Neuron (in vitro differentiated cells): ENCODE results near the gene BFAR.
A peak's percentile ranks its signal among the peaks of the same experiment; 100 is the strongest.
"Not testable (repeated sequence)": the region's sequence is repeated elsewhere in the genome, so short reads cannot be mapped to it uniquely, and the experiment has no call there.

Source experiments
- H2AFZ ChIP-seq: one replicate; pipeline ENCODE4 v1.6.1; 2013; ENCODE audit warnings: low read depth, mild to moderate bottlenecking, inconsistent platforms, low read length, moderate library complexity
- H3K27me3 ChIP-seq: one replicate; pipeline ENCODE4 v1.6.1; 2013; ENCODE audit warnings: low read length; ENCODE audit not compliant: insufficient read depth
- H3K36me3 ChIP-seq: one replicate; pipeline ENCODE4 v1.6.1; 2013; ENCODE audit warnings: low read length; ENCODE audit not compliant: insufficient read depth
- H3K4me1 ChIP-seq: one replicate; pipeline ENCODE4 v1.6.1; 2013; ENCODE audit warnings: low read length; ENCODE audit not compliant: insufficient read depth
- H3K4me3 ChIP-seq: 2 replicates; pipeline ENCODE4 v1.5.1; 2013; ENCODE audit warnings: mild to moderate bottlenecking, low read length, moderate library complexity
- H3K9me3 ChIP-seq: one replicate; pipeline ENCODE4 v1.6.1; 2013; ENCODE audit warnings: low read length

Gene BFAR

DNA sequence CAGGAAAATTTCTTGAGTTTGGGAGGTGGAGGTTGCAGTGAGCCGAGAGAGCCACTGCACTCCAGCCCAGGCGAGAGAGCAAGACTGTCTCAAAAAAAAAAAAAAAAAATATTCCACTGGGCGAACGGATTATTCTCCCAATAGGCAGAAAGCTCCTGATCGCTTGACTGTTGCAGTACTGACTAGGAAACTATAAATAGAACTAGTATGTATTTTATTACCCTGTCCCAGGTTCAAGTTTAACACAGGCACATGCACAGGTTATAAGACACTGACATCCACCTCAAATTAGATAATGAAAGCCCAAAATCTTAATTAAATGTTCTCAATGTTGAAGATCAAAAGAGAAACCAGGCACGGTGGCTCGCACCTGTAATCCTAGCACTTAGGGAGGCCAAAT is 14.2 kb upstream of the BFAR start:
- Histone ChIP-seq H2AFZ (no peak overlapping the region), H3K36me3 (peaks cover 67% of the 10 kb centered on the region), H3K4me1 (no peaks in the 10 kb centered on the region), H3K27me3 (no peaks in the 10 kb centered on the region), H3K4me3 (no peak overlapping the region), H3K9me3 (no peaks in the 10 kb centered on the region)

DNA sequence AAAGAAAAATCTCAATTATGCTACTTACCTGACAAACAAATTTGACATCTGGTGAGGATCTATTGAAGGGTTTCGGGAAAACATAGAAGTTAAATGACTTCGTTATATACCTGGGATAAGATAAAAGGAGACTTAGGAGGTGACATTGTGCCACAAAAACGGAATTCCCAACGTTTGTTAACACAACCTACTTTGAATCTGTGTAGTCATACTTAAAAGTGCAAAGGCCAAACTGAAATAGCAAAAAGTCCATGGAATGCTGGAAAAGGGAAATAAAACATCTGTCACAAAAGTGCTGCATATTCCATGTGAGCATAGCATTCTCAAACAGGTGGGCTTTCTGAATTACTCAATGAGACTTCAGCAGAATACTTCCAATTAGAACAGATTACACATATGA is 5.7 kb upstream of the BFAR start:
- H3K9me3 ChIP-seq = no peaks in the 10 kb centered on the region
- H3K36me3 ChIP-seq = peaks cover 44% of the 10 kb centered on the region
- peaks cover 15% of the 10 kb centered on the region for H3K4me1 ChIP-seq
- H3K4me3 ChIP-seq = no peak overlapping the region
- H3K27me3 ChIP-seq = no peaks in the 10 kb centered on the region
- no peak overlapping the region for H2AFZ ChIP-seq

DNA sequence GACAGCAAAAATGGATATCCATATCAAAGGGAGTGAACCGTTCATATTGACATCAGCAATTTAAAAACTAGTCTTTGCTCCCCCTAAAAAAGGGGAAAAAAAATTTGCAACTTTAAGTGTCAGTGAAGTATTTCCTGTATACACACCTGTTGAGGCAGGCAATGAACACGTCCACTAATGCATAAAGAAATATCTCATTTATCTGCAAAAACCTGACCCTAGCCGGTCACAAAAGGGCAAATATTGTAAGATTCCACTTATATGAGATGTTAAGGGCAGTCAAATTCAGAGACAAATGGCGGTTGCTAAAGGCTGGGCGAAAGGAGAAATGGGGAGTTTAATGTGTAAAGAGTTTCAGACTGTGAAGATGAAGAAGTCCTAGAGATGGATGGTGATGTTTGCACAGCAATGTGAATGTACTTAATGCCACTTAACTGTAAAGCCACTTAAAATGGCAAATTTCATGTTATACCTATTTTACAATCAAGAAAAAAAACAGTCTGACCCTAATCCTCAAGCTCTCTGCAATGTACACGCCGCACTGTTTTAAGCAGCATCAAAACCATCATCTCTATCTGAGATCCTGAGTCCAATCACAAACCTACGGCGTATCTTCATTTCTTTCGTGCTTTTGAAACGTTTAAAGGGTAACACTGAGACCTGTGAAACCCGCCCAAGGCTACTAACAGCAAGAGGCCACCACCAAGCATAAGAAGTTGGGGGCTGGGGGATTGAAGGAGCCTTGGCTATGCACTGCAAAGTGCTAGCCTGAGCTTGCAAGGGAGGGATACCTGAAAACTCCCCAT is 3.7 kb upstream of the BFAR start:
- H3K27me3 ChIP-seq = no peaks in the 10 kb centered on the region
- peak overlapping the region; percentile 11 for H2AFZ ChIP-seq
- peak overlapping the region; percentile 94 for H3K4me3 ChIP-seq
- H3K36me3 ChIP-seq = peaks cover 33% of the 10 kb centered on the region
- H3K9me3 ChIP-seq = no peaks in the 10 kb centered on the region
- peaks cover 17% of the 10 kb centered on the region for H3K4me1 ChIP-seq

DNA sequence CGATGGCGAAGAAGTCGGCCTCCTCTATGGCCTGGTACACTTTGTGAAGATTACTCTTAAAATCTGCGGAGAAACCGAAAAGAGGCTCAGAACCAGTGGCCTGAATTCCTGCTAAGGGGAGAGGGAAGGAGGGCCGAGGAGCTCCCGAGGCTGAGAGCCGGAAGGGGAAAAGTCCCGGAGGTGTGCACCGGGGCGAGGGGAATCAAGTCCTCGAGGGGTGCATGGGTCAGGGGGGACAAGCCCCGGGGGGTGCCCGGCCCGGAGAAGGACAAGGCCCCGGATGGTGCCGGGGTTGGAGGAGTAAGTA is 3.2 kb upstream of the BFAR start:
- peaks cover 28% of the 10 kb centered on the region for H3K36me3 ChIP-seq
- peak overlapping the region; percentile 11 for H2AFZ ChIP-seq
- H3K9me3 ChIP-seq = no peaks in the 10 kb centered on the region
- H3K4me3 ChIP-seq = peak overlapping the region; percentile 94
- H3K4me1 ChIP-seq = peaks cover 22% of the 10 kb centered on the region
- H3K27me3 ChIP-seq = no peaks in the 10 kb centered on the region

DNA sequence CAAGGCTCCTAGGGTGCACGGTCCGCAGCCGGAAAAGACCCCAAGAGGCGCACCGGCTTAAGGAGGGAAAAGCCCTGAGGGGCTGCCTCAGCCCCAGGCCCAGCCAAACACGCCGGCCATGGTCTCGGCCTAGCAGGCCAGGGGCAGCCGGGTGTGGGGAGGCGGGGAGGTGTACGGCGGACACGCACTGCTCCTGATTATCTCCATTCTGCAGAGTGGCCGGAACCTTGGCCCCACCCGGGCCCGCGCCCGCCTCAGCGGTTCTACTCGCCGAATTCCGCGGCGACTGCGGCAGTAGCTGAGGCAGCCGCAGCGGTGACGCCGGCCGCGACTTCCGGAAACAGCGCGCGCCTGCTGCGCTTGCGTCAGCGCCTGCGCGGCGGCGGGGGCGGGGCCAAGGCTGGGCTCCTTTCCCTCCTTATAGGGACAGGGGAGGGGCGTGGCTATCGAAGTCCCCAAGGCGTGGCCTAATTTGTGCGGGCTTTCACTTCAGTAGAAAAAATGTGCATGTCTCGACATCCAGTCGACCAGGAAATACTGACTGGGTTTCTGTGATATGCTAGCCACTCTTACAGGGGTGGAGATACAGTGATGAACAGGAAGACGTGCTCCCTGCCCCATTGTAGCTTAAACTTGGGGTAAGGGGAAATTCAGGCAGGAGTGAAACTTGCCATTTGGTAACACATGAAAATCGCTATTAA is 2.7 kb upstream of the BFAR start, which contains the start of gene PARN:
PARN (minus strand) TSS at position 342 of the 701 bp plus-strand sequence; CDS start at position 207, 135 bp downstream.
- no peaks in the 10 kb centered on the region for H3K9me3 ChIP-seq
- H3K36me3 ChIP-seq = peaks cover 27% of the 10 kb centered on the region
- H3K4me1 ChIP-seq = peaks cover 26% of the 10 kb centered on the region
- H2AFZ ChIP-seq = peak within 1 kb of the TSS; percentile 11
- H3K27me3 ChIP-seq = no peaks in the 10 kb centered on the region
- H3K4me3 ChIP-seq = peak within 1 kb of the TSS; percentile 94

DNA sequence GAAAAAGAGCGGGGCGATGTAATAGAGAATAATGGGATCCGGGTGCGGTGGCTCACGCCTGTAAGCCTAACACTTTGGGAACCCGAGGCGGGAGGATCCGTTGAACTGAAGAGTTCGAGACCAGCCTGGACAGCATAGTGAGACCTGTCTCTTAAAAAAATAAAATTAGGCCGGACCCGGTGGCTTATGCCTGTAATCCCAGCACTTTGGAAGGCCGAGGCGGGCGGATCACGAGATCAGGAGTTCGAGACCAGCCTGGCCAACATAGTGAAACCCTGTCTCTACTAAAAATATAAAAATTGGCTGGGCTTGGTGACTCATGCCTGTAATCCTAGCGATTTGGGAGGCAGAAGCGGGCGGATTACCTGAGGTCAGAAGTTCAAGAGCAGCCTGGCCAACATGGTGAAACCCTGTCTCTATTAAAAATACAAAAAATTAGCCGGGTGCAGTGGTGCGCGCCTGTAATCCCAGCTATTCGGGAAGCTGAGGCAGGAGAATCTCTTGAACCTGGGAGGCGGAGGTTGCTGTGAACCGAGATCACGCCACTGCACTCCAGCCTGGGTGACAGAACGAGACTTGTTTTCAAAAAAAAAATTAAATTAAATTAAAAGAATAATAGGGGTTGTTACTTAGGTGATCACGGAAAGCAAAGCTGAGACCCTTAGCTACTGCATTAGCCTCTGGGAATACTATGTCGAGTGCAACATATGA is 2.0 kb upstream of the BFAR start:
- not testable (repeated sequence) for H3K9me3 ChIP-seq, H3K27me3 ChIP-seq
- Histone ChIP-seq H3K36me3 (peaks cover 20% of the 10 kb centered on the region), H2AFZ (peak overlapping the region; percentile 11), H3K4me3 (peak overlapping the region; percentile 94), H3K4me1 (peaks cover 26% of the 10 kb centered on the region)

DNA sequence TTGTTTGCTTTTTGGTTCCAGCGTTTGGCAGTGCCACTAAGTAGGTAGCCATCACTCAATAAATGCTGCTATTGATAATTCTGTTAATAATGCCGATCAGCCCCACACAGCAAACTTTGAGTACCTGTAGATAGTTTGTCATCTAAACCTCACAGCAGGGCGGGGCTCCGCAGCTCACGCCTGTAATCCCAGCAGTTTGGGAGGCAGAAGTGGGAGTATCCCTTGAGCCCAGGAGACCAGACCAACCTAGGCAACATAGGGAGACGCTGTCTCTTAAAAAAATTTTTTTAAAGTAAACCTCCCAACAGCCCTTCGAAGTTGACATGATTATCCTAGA is 1.6 kb downstream of the BFAR start:
- no peak overlapping the region for H2AFZ ChIP-seq
- H3K36me3 ChIP-seq = peaks cover 9% of the 10 kb centered on the region
- H3K4me3 ChIP-seq = peak overlapping the region; percentile 76
- no peaks in the 10 kb centered on the region for H3K27me3 ChIP-seq
- H3K9me3 ChIP-seq = no peaks in the 10 kb centered on the region
- peaks cover 17% of the 10 kb centered on the region for H3K4me1 ChIP-seq

DNA sequence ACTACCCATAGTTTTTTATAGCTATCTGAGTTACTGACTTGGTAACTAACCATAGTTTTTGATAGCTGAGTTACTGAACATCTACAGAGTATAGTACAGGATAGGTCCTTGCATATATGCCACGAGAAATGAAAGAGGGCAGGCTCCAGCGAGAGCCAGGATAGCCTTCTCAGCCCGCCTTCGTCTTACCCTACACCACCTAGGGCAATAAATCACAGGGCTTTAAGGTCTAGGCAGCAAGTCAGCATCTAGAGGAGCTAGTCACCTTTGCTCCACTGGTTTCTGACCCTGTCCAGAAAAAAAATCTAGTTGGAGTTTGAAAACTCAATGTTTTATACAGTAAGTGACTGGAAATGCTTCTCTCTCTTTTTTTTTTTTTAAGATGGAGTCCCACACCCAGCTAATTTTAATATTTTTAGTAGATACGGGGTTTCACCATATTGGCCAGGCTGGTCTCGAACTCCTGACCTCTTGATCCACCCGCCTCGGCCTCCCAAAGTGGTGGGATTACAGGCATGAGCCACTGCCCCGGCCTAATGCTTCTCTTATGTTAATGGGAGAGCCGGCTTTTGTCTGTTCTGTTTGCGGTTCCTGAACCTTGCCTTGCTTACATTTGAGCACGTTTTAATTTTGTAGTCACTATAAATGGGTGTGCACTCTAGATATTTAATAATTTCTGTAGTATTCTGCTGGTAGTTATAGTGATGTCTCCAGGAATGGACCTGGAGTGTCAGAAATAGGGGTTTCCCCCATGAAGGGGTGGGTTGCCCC is 2.8 kb downstream of the BFAR start:
- H3K9me3 ChIP-seq = no peaks in the 10 kb centered on the region
- no peak overlapping the region for H2AFZ ChIP-seq
- no peaks in the 10 kb centered on the region for H3K27me3 ChIP-seq
- peaks cover 14% of the 10 kb centered on the region for H3K36me3 ChIP-seq
- H3K4me1 ChIP-seq = peaks cover 13% of the 10 kb centered on the region
- H3K4me3 ChIP-seq = no peak overlapping the region

DNA sequence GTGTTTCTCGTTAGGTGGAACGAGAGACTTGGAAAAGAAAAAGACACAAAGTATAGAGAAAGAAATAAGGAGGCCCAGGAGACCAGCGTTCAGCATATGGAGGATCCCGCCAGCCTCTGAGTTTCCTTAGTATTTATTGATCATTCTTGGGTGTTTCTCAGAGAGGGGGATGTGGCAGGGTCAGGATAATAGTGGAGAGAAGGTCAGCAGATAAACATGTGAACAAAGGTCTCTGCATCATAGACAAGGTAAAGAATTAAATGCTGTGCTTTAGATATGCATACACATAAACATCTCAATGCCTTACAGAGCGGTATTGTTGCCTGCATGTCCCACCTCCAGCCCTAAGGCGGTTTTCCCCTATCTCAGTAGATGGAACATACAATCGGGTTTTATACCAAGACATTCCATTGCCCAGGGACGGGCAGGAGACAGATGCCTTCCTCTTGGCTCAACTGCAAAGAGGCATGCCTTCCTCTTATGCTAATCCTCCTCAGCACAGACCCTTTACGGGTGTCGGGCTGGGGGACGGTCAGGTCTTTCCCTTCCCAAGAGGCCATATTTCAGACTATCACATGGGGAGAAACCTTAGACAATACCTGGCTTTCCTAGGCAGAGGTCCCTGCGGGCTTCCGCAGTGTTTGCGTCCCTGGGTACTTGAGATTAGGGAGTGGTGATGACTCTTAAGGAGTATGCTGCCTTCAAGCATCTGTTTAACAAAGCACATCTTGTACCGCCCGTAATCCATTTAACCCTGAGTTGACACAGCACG is 3.6 kb downstream of the BFAR start:
- not testable (repeated sequence) for H3K27me3 ChIP-seq, H2AFZ ChIP-seq, H3K9me3 ChIP-seq, H3K4me3 ChIP-seq
- peaks cover 13% of the 10 kb centered on the region for H3K4me1 ChIP-seq
- peaks cover 20% of the 10 kb centered on the region for H3K36me3 ChIP-seq

DNA sequence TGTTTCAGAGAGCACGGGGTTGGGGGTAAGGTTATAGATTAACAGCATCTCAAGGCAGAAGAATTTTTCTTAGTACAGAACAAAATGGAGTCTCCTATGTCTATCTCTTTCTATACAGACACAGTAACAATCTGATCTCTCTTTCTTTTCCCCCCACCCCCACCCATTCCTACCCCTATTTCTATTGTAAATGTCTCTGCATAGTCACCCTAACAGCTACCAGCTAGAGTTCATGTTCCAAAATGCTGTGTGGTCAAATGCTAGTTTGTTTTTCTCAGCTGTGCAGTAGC is 4.1 kb downstream of the BFAR start:
- not testable (repeated sequence) for H3K27me3 ChIP-seq, H2AFZ ChIP-seq, H3K4me3 ChIP-seq, H3K9me3 ChIP-seq
- Histone ChIP-seq H3K36me3 (peaks cover 20% of the 10 kb centered on the region), H3K4me1 (peaks cover 13% of the 10 kb centered on the region)

DNA sequence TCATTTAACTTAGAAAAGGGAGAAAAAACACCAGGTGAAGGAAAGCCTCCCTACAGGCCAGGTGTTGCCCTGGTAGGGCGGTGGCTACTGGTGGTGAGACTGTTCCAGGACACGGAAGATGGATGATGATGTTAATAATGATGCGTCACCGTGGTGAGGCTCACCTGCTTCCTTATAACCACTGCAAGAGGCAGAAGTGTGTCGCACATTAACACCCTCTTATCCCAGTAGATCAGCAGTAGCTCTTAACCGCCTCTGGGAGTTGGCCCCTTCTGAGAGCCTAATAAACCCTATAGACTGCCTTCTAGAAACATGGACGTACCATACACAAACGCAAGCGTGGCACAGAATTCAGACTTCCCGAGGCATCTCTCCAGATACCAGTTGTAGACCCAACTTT is 7.8 kb downstream of the BFAR start:
- H3K36me3 ChIP-seq = peaks cover 35% of the 10 kb centered on the region
- H3K4me3 ChIP-seq = no peak overlapping the region
- no peak overlapping the region for H2AFZ ChIP-seq
- no peaks in the 10 kb centered on the region for H3K9me3 ChIP-seq
- no peaks in the 10 kb centered on the region for H3K4me1 ChIP-seq
- no peaks in the 10 kb centered on the region for H3K27me3 ChIP-seq

DNA sequence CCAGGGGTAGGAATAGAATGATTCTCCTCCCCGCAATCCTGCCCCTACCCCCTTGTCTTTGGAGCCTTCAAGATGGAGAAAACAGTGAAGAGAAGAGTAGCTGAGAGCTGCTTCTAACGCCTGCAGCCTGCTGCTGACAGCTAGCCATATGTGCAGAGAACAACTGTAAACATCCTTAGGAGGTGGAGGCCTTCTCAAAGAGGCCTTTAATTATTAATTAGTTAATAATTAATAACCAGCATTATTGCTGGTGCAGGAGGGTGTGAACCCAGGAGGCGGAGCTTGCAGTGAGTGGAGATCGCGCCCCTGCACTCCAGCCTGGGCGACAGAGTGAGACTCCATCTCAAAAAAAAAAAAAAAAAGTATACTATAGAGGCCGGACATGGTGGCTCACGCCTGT is 8.5 kb downstream of the BFAR start:
- H3K4me1 ChIP-seq = no peaks in the 10 kb centered on the region
- H3K9me3 ChIP-seq = no peaks in the 10 kb centered on the region
- no peak overlapping the region for H2AFZ ChIP-seq
- H3K36me3 ChIP-seq = peaks cover 40% of the 10 kb centered on the region
- no peak overlapping the region for H3K4me3 ChIP-seq
- H3K27me3 ChIP-seq = no peaks in the 10 kb centered on the region
